Measurements from ENCODE around the gene CIRBP. TPM values are rescaled to one million over a fixed set of nuclear protein-coding genes. Genes with fewer than 3 reads are reported as not detected.
"Not testable (repeated sequence)": the region's sequence is repeated elsewhere in the genome, so short reads cannot be mapped to it uniquely, and the experiment has no call there.

CIRBP gene
- total RNA-seq, 1 donor from 2014 or later: 118 TPM

GRCh38 chr19:1290196-1290702 lies 21.1 kb downstream of the CIRBP start:
- DNase-seq (ENCODE audit: low read depth in 2 of 2): no peak

DNA sequence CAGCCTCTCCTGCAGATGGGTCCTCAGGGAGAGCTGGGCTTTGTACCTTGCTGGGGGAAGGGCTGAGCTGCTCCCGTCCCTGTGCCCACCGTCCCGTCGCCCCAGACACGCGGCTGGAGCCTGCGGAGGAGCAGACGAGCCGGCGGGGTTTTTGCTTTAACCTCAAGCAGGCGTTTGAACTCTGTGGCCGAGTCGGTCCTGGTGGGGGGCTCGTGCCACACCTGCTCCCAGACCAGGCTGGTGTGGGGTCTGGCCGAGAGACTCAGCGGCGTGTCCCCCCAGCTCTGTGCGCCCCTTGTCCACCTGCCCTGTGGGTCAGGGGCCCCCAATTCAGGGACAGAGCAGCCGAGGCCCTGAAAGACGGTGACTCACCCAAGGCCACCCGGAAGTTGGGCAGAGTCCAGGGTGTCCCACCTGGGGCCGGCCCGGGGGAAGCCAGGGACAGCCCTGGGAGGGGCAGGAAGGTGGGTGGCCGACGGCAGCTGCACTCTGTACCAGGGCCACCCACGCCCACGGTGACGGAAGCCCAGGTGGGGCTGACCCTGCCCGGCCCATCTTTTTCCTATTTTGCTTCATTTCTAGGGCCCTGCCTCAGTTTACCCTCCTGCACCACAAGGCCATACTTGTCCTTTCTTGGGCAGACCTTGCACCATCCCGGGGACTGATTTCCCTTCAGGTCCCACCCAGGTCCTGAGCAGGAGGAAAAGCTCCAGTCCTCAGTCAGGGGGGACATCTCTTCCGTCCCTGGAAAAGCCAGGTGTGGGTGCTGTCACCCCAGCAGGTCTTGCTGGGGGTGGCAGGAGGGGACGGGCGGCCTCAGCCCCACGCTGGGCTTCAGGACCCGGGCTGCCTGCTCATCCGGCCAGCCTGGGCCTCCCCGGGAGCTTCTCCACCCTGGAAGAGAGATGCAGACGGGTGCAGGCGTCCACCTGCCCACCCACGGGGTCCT lies 21.8 kb downstream of the CIRBP start:
- DNase-seq (ENCODE audit: low read depth in 2 of 2): no peak

DNA sequence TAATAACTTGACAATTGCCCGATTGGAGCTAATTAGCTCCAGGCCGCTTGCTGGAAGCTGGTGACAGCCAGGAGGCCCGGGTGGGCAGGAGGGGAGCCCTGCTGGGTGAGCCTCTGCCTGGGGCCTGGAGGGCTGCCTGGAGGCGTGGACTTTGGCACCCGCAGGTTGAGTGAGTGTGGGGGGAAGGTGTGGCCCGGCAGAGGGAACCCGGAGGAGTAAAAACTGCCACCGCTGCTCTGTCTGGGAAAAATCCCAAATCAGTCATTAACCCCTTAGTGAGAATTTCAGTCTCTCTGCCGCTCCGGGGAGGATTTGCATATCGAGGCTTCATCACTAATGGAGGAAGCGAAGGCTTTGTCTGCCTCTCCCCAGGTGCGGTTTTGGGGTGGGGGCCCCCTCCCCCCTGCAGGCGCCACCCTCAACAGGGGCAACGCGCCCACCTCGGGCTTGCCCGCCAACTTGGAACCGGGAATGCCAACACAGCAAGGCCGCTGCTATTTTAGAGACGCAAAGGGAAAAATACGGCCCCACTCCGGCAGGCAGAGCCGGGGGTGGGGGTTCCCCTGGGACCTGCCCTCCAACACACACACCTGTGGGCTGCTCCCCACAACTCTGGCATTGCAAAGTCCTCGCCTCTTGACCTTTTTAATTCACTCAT lies 22.8 kb downstream of the CIRBP start:
- DNase-seq (ENCODE audit: low read depth in 2 of 2): no peak

DNA sequence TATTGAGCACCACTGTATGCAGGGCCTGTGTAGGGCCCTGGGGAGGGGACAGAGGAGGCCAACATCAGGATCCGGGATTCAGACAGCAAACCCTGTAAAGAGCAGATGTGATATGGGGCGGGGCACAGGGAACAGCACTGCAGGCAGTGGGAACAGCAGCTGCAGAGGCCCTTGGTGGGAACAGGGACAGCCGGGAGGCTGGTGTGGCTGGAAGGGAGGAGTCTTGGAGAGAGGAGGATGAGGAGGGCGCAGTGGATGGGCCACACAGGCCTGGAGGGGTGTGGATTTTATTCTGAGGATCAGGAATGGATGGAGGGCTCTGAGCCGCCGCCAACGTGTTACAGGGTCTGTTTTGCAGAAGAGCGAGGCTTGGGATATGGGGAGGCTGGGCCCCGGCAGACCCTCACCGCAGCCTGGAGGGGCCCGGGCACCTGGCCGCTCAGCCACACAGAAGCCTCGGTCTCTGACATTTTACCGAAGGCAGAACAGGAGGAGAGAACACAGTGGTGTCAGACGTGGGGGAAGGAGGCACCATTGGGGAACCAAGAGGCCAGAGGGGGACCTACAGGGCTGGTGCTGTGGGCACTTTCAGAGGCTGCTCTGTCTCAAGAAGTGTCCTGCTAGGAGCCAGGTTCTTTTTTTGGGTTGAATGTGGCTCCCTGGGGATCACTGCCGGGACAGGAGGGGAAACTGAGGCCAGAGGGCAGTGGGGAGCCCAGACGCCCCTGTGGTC lies 23.5 kb downstream of the CIRBP start:
- no peak for DNase-seq (ENCODE audit: low read depth in 2 of 2)

DNA sequence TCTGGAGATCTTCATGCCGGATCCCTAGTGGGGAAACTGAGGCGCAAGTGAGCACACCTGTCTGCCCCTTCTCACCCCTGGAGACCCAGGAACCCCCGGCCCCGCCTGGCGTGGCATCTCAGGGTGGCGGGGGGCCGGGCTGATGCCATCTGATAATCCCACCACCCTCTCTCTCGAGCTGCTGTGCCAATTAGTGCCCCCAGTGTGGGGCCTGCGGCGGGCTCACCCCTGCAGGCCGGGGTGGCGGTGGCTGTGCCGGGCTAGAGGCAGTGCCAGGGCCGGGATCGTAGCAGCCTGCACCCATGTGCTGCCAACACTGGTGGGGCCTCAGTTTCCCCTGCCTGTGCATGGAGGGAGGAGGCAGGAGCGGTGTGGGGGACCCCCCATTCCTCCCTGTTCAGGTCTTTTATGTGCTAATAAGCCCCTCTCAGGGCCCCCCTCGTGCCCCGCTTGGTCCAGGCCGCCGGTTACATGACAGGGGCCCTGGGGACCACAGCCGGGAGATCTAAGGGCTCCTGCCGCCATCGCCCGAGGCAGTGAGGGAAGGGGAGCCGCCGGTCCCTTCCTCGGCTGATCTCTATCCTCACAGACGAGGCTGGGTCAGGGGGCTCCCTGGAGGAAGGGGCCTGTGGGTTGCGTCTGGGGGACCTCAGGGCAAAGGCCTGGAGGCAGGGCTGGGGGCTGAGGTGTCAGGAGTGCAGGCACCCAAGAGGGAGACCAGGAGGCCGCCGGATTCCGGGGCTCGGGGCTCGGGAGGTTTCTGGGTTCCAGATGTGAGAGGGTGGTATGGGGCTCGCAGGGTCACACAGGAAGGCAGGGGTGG lies 24.9 kb downstream of the CIRBP start:
- DNase-seq (ENCODE audit: low read depth in 2 of 2): no peak

- no peak for DNase-seq (ENCODE audit: low read depth in 2 of 2)
Observed at GRCh38 chr19:1294688-1295087, 25.6 kb downstream of the CIRBP start.

DNA sequence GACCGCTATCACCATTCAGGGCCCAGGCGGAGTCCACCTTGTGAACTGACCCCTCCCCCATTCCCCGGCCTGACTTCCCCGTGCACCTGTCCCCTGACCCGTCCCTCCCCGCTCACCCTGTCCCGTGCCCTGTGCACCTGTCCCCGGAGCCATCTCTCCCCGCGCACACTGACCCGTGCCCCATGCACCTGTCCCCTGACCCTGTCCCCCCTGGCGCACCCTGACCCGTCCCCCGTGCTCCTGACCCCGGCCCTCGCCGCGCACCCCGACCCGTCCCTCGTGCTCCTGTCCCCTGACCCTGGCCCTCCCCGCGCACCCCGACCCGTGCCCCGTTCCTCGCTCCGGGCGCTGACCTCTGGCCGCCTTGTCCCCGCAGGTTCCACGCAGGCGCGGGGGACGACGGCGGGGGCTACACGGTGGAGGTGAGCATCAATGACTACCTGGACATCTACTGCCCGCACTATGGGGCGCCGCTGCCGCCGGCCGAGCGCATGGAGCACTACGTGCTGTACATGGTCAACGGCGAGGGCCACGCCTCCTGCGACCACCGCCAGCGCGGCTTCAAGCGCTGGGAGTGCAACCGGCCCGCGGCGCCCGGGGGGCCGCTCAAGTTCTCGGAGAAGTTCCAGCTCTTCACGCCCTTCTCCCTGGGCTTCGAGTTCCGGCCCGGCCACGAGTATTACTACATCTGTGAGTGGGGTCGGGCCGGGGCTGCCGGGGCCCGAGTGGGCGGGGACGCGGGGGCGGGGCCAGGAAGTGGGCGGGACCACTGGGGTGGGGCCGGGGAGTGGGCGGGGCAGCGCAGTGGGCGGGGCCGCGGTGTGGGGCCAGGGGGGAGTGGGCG lies 26.3 kb downstream of the CIRBP start:
- DNase-seq (ENCODE audit: low read depth in 2 of 2): no peak

- DNase-seq (ENCODE audit: low read depth in 2 of 2): no peak
Observed at GRCh38 chr19:1296078-1296477, 26.9 kb downstream of the CIRBP start.

DNA sequence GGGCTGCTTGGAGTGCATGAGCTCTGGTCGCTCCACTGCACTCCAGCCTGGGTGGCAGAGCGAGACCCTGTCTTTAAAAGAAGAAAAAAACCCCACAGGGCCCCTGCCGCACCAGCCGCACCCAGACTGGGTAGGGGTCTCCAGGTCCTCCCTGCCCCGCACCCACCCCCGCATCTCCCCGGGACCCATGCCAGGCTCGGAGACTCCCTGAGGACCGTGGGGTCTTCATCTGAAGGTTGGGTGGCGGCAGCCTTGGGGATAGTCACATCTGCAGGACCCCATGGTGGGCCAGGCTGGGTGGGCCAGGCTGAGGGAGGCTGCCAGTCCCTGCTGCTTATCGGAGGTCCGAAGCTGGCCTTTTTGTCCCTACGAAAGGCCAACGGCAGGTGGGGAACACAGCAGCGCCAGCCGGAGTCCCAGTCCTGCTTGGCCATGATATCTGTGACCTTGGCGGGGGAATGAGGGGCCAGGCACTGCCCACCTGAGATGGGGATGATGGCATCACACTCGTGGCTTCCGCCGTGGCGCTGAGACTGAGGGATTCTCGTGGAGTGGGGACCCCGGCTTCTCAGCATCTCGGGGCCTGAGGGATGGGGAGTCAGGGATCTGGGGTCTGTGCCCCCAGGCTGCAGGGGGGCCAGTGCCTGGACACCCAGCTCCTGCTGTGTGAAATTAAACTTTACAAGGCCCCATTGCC lies 27.6 kb downstream of the CIRBP start:
- no peak for DNase-seq (ENCODE audit: low read depth in 2 of 2)

DNA sequence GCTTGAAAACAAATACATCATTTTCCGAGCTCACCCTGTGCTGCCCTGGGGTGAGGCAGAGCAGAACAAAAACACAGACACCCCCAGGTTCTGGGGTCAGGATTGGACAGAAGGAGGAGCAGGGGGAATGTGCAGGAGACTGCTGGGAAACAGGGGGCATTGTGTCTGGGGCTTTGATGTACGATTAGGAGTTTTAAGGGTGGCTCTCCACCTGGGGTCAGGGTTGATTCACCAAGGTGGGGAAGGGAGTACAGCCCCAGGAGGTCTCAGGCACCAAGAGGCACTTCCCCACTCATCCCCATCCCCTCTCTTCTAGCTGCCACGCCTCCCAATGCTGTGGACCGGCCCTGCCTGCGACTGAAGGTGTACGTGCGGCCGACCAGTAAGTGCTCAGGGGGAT lies 29.1 kb downstream of the CIRBP start:
- no peak for DNase-seq (ENCODE audit: low read depth in 2 of 2)

GRCh38 chr19:1299801-1300200 lies 30.7 kb downstream of the CIRBP start:
- no peak for DNase-seq (ENCODE audit: low read depth in 2 of 2)

GRCh38 chr19:1300744-1301490 lies 31.8 kb downstream of the CIRBP start:
- no peak for DNase-seq (ENCODE audit: low read depth in 2 of 2)

- DNase-seq (ENCODE audit: low read depth in 2 of 2): no peak
Observed at GRCh38 chr19:1302533-1303239, 33.6 kb downstream of the CIRBP start.

DNA sequence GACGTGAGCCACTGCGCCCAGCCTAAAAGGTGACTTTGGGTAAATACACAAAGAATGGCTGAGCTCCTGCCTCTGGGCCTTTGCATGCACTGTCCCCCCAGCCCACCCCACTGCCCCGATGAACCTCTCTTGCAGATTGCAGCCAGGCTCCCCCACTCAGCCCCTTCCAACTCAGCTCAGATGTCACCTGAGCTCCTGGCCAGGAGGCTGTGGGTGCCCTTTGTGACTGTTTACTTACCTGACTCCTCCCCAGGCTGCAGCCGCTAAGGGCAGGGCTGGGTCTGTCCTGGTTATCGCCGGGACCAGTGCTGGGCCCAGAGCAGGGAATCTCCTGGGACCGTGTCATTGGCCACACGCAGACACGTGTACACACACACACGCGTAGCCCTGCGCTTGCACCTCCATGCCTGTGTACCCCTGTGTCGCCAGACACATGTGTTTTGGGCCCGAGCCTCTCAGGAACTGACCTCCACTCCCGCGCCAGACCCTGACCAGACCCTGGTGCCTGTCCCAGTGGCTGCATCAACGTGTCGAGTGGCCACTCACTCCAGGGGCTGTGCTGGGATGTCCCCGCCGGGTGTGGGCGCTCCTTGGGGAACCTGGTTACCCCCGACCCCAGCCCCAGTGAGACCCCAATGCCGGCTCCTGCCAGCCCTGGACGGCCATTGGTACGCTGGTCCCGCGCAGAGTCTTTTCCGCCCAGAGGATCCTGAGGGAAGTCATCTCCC lies 35.2 kb downstream of the CIRBP start:
- no peak for DNase-seq (ENCODE audit: low read depth in 2 of 2)

DNA sequence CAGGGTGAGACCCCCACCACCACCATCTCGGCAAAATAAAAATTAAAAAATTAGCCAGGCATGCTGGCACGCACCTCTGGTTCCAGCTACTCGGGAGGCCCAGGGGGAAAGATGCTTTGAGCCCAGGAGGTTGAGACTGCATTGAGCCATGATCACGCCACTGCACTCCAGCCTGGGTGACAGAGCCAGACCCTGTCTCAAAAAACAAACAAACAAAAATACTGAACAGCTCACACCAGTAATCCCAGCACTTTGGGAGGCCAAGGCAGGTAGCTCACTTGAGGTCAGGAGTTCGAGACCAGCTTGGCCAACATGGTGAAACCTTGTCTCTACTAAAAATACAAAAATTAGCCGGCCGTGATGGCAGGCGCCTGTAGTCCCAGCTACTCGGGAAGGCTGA lies 36.2 kb downstream of the CIRBP start:
- not testable (repeated sequence) for DNase-seq (ENCODE audit: low read depth in 2 of 2)

- DNase-seq (ENCODE audit: low read depth in 2 of 2): no peak
Observed at GRCh38 chr19:1307320-1307719, 38.2 kb downstream of the CIRBP start.

- DNase-seq (ENCODE audit: low read depth in 2 of 2): no peak
Observed at GRCh38 chr19:1307755-1308303, 38.7 kb downstream of the CIRBP start.

All from dermis microvascular lymphatic vessel endothelial cell (primary cell).